HepG2 (cell line): ENCODE data around the gene PSAP. TPM values are rescaled to one million over a fixed set of nuclear protein-coding genes. Genes with fewer than 3 reads are reported as not detected.
A peak's percentile ranks its signal among the peaks of the same experiment; 100 is the strongest.
"Not testable (repeated sequence)": the region's sequence is repeated elsewhere in the genome, so short reads cannot be mapped to it uniquely, and the experiment has no call there.

Experiments used
- ATAC-seq: fragments of 200-7000 bp; cut with Tn5 transposase; 3 replicates; pipeline ENCODE4 v1.9.1; 2020; ENCODE audit warnings: mild to moderate bottlenecking, moderate library complexity
- BruUV-seq: library from RNA; stranded (reverse); fragments of 400-500 nt; replicated peaks from 2 replicates; lab custom pipeline; 2021; lab: Mats Ljungman, UMichigan
- CTCF ChIA-PET: fragments of 300-600 bp; formaldehyde crosslinking; extraction: SDS; loops from one replicate; lab custom pipeline; 2021; ENCODE audit warnings: low total read pairs, inconsistent platforms, low intra/inter-chr PET ratio; lab: Yijun Ruan, JAX
- POLR2A ChIA-PET: fragments of 350-600 bp; sonication (Branson Sonifier 250); formaldehyde crosslinking; loops from one replicate; lab custom pipeline; 2020; ENCODE audit warnings: antibody characterized with exemption, inconsistent platforms; lab: Yijun Ruan, JAX
- DNase-seq: peaks from one replicate; pipeline ENCODE4 v3.0.0-alpha.2; 2015; ENCODE audit warnings: low spot score
- FAIRE-seq: peaks from 3 replicates; lab custom pipeline; 2011; peaks lifted over from hg19 to GRCh38; lab: Jason Lieb, UNC
- H2AFZ ChIP-seq: one replicate; pipeline ENCODE4 v1.6.1; 2011; ENCODE audit warnings: low read length, inconsistent platforms
- H3K27ac ChIP-seq: fragments of 300-600 bp; 3 replicates; pipeline ENCODE4 v1.8.0; 2011; ENCODE audit warnings: mixed run types, mild to moderate bottlenecking, mixed read lengths, low read length, inconsistent platforms; ENCODE audit not compliant: insufficient read depth; ENCODE audit errors: extremely low read length
- H3K27me3 ChIP-seq, 2 experiments: fragments of 200-600 bp in 1 of 2; 2 replicates in 1 of 2; 3 replicates in 1 of 2; pipeline versions ENCODE4 v1.6.0 to v1.8.0; 2011; ENCODE audit warnings: low read length in 2 of 2, mild to moderate bottlenecking in 2 of 2, moderate library complexity in 2 of 2, inconsistent platforms in 1 of 2; ENCODE audit not compliant: insufficient read depth in 2 of 2, control insufficient read depth in 1 of 2
- H3K36me3 ChIP-seq, 2 experiments: fragments of 200-600 bp in 1 of 2; replicated peaks in 1 of 2; 2 replicates in 1 of 2; 3 replicates in 1 of 2; pipeline versions ENCODE4 v1.5.1 to v1.8.0; 2011; ENCODE audit warnings: low read length in 2 of 2, inconsistent platforms in 1 of 2; ENCODE audit not compliant: insufficient read depth in 2 of 2, control insufficient read depth in 1 of 2
- H3K4me1 ChIP-seq: 2 replicates; pipeline ENCODE4 v1.5.1; 2012; ENCODE audit warnings: low read length, inconsistent platforms; ENCODE audit not compliant: insufficient read depth
- H3K4me2 ChIP-seq: 2 replicates; pipeline ENCODE4 v1.6.0; 2011; ENCODE audit warnings: low read depth, low read length, inconsistent platforms
- H3K4me3 ChIP-seq, 3 experiments: fragments of 200-600 bp in 1 of 3; sonication (generic), shearing (Covaris generic) in 1 of 3; replicated peaks in 1 of 3; 2 replicates each; pipeline ENCODE4 v1.5.1; 2011 to 2016; ENCODE audit warnings: low read length in 3 of 3, inconsistent platforms in 2 of 3, low read depth in 2 of 3, mild to moderate bottlenecking in 2 of 3, control low read depth in 1 of 3, mixed read lengths in 1 of 3; ENCODE audit not compliant: insufficient read depth in 1 of 3
- H3K79me2 ChIP-seq: one replicate; pipeline ENCODE4 v1.6.1; 2011; ENCODE audit warnings: low read length, inconsistent platforms; ENCODE audit not compliant: insufficient read depth
- H3K9ac ChIP-seq: 2 replicates; pipeline ENCODE4 v1.6.0; 2011; ENCODE audit warnings: mild to moderate bottlenecking, low read depth, low read length, inconsistent platforms; ENCODE audit not compliant: insufficient read depth
- H3K9me3 ChIP-seq: 2 replicates; pipeline ENCODE4 v1.5.1; 2012; ENCODE audit warnings: mild to moderate bottlenecking, low read length
- H4K20me1 ChIP-seq: 2 replicates; pipeline ENCODE4 v1.6.0; 2011; ENCODE audit warnings: inconsistent platforms, mild to moderate bottlenecking, low read length, moderate library complexity; ENCODE audit not compliant: insufficient read depth
- DNMT3B ChIP-seq: conservative IDR thresholded peaks from 2 replicates; pipeline ENCODE4 v1.6.1; 2016; ENCODE audit warnings: missing biosample characterization, control low read depth
- FOXA1 ChIP-seq, 2 experiments: fragments of 450-650 bp in 1 of 2; sonication (generic) in 1 of 2; formaldehyde crosslinking in 1 of 2; IDR thresholded peaks; 2 replicates each; pipeline versions ENCODE4 v1.4.0 to v1.6.1; 2016 to 2020; ENCODE audit warnings: missing genetic modification reagents in 1 of 2
- FOXA3 ChIP-seq: IDR thresholded peaks from 2 replicates; pipeline ENCODE4 v1.6.1; 2016; ENCODE audit warnings: missing genetic modification reagents, missing compliant biosample characterization
- HDAC2 ChIP-seq: sonication (generic); formaldehyde crosslinking; IDR thresholded peaks from 2 replicates; pipeline ENCODE4 v1.4.0; 2020; ENCODE audit warnings: missing genetic modification reagents
- NFE2 ChIP-seq: sonication (generic); formaldehyde crosslinking; IDR thresholded peaks from 2 replicates; pipeline ENCODE4 v1.4.0; 2020; ENCODE audit warnings: missing genetic modification reagents
- NFE2L2 ChIP-seq: fragments of 150-350 bp; IDR thresholded peaks from 2 replicates; pipeline ENCODE4 v1.6.1; 2014; ENCODE audit warnings: low read length
- SAP130 ChIP-seq: IDR thresholded peaks from 2 replicates; pipeline ENCODE4 v1.6.1; 2016; ENCODE audit warnings: low read depth
- SSRP1 ChIP-seq: IDR thresholded peaks from 2 replicates; pipeline ENCODE4 v1.6.1; 2016; ENCODE audit warnings: control low read depth
- TCF7 ChIP-seq: sonication (generic); IDR thresholded peaks from 2 replicates; pipeline ENCODE4 v1.6.1; 2016; ENCODE audit warnings: antibody characterized with exemption, low read depth
- ZBTB42 ChIP-seq: sonication (generic); formaldehyde crosslinking; IDR thresholded peaks from 2 replicates; pipeline ENCODE4 v1.5.0; 2020; ENCODE audit warnings: mild to moderate bottlenecking, missing genetic modification reagents
- ZKSCAN8 ChIP-seq: IDR thresholded peaks from 2 replicates; pipeline ENCODE4 v1.6.1; 2016; ENCODE audit warnings: borderline replicate concordance, missing genetic modification reagents, missing compliant biosample characterization
- ZNF160 ChIP-seq: sonication (generic); formaldehyde crosslinking; IDR thresholded peaks from 2 replicates; pipeline ENCODE4 v1.8.0; 2022; ENCODE audit warnings: mild to moderate bottlenecking, inconsistent platforms, missing genetic modification reagents
- ZNF362 ChIP-seq: sonication (generic); formaldehyde crosslinking; IDR thresholded peaks from 2 replicates; pipeline ENCODE4 v1.4.0; 2020; ENCODE audit warnings: missing genetic modification reagents, mild to moderate bottlenecking, borderline replicate concordance
- WGBS: methylation state at CpG from one replicate; pipeline ENCODE4 v1.1.6; 2017; ENCODE audit warnings: low lambda C conversion rate; 5-methylcytosine and 5-hydroxymethylcytosine counted together
- in situ Hi-C: cut with HindIII; loops from 2 replicates; pipeline ENCODE4 v1.10.0; 2017; ENCODE audit warnings: low pct_unique_long_range_greater_than_20kb; ENCODE audit not compliant: extremely low pct_ligation_motif_present
- intact Hi-C: fragments of 100-400 bp; cut with micrococcal nuclease; formaldehyde crosslinking; loops from one replicate; pipeline ENCODE4 v1.10.0; 2022; ENCODE audit not compliant: unreplicated experiment
- polyA plus RNA-seq, 8 experiments: library from polyadenylated mRNA; depleted of rRNA in 3 of 8; stranded (reverse) in 7 of 8; unstranded in 1 of 8; fragments of >200 nt; fragmentation: Illumina TruSeq in 4 of 8; extraction: Trizol in 4 of 8; gene quantifications; 2 replicates each; pipeline versions ENCODE4 v1.2.1 to v1.2.3, GENCODE V29; 2011 to 2016; ENCODE audit warnings: low read depth in 4 of 8, missing spikeins in 1 of 8, mixed read lengths in 1 of 8; ENCODE audit not compliant: insufficient read depth in 1 of 8
- total RNA-seq, 5 experiments: library from RNA; depleted of rRNA; stranded (reverse); fragments of >200 nt; fragmentation: Illumina TruSeq; extraction: Trizol; gene quantifications; 2 replicates each; pipeline ENCODE4 v1.2.3, GENCODE V29; 2016; ENCODE audit warnings: low read depth in 1 of 5

Gene PSAP
- total and polyA plus RNA-seq, 2 of the 13 experiments (the other 11 are each of a cell fraction or from before 2014, with no cell fraction given) = 323 to 643 TPM

- H4K20me1 ChIP-seq, H3K79me2 ChIP-seq, H3K36me3 ChIP-seq, in situ Hi-C loops, H3K4me2 ChIP-seq, H2AFZ ChIP-seq, FAIRE-seq, DNase-seq, H3K9me3 ChIP-seq, H3K9ac ChIP-seq, H3K4me3 ChIP-seq, H3K27ac ChIP-seq, BruUV-seq, H3K27me3 ChIP-seq, ATAC-seq: not testable (repeated sequence)
- TF ChIP-seq ZNF160 (CRISPR knock-in tag) = peak; percentile 93
- H3K4me1 ChIP-seq = peaks cover 29% of the 10 kb centered on the region
- 69% methylated on average over 5 of the region's 5 CpGs for WGBS
- ChIA-PET CTCF (interaction anchor here (4.4 kb wide), 1 partner anchor 62 kb away, joined by 35 read pairs; no protein-coding TSS in a partner anchor), POLR2A (interaction anchor here (0.7 kb wide), 2 partner anchors 20 to 41 kb away, joined by 4 read pairs; no protein-coding TSS in a partner anchor)
- intact Hi-C loops = loop anchor here (5.0 kb wide), 1 partner anchor 59 kb away; no protein-coding TSS in a partner anchor
These were observed 47.3 kb upstream of the PSAP start for GRCh38 chr10:71898346-71898745.

GRCh38 chr10:71893920-71894319 is 42.9 kb upstream of the PSAP start:
- Histone ChIP-seq H3K36me3 (no peaks in the 10 kb centered on the region), H3K4me1 (peaks cover 40% of the 10 kb centered on the region), H3K27ac (no peak overlapping the region), H3K9ac (no peak overlapping the region), H3K27me3 (peaks cover 3 to 20% of the 10 kb centered on the region in 2 experiments; a peak in 4 of 5 replicates), H4K20me1 (no peaks in the 10 kb centered on the region), H2AFZ (no peak overlapping the region), H3K79me2 (no peaks in the 10 kb centered on the region), H3K4me3 (no peak overlapping the region), H3K9me3 (no peaks in the 10 kb centered on the region), H3K4me2 (peak overlapping the region; percentile 42; the same call in 1 of the 2 replicates)
- in situ Hi-C loops (loop anchor here (5.0 kb wide), 1 partner anchor 47 kb away; no protein-coding TSS in a partner anchor), intact Hi-C loops (loop anchor here (5.0 kb wide), 1 partner anchor 37 kb away; no protein-coding TSS in a partner anchor)
- DNase-seq = peak; percentile 78
- TF ChIP-seq DNMT3B (CRISPR knock-in tag) (no peak), TCF7 (0 out of 2 replicates have a peak, but pooled peaks have one; percentile 13), NFE2 (CRISPR knock-in tag) (peak; percentile 46; the same call in 1 of the 2 replicates), SAP130 (0 out of 2 replicates have a peak, but pooled peaks have one; percentile 12), ZBTB42 (CRISPR knock-in tag) (no peak), SSRP1 (CRISPR knock-in tag) (no peak), FOXA3 (CRISPR knock-in tag) (0 out of 2 replicates have a peak, but pooled peaks have one; percentile 17), ZKSCAN8 (CRISPR knock-in tag) (no peak), HDAC2 (no peak), FOXA1 (IDR thresholded peaks at IDR 0.05) (no peak), FOXA1 (CRISPR knock-in tag; IDR thresholded peaks at IDR 0.05) (peak; percentile 72), ZNF362 (CRISPR knock-in tag) (0 out of 2 replicates have a peak, but pooled peaks have one; percentile 26), NFE2L2 (peak; percentile 82)
- POLR2A ChIA-PET = no interaction called here
- CTCF ChIA-PET = no interaction called here
- WGBS = 2% methylated on average over 8 of the region's 8 CpGs
- BruUV-seq = no TSS peak
- peak; percentile 79 for ATAC-seq
- no peak for FAIRE-seq
